Neural crest cell (in vitro differentiated cells): Measurements from ENCODE around the gene MMP1. TPM values are rescaled to one million over a fixed set of nuclear protein-coding genes. Genes with fewer than 3 reads are reported as not detected.

ENCODE experiments used
- DNase-seq: peaks from one replicate; pipeline ENCODE4 v3.0.0; 2021; ENCODE audit warnings: low read depth, mixed read lengths, low spot score
- H3K27ac Mint-ChIP-seq: one replicate; pipeline ENCODE4 v1.8.0; 2021; ENCODE audit warnings: mild to moderate bottlenecking, mixed read lengths; ENCODE audit not compliant: unreplicated experiment
- H3K27me3 Mint-ChIP-seq: 2 replicates; pipeline ENCODE4 v1.8.0; 2021; ENCODE audit warnings: low read depth, mild to moderate bottlenecking, mixed read lengths
- H3K36me3 Mint-ChIP-seq: 2 replicates; pipeline ENCODE4 v1.8.0; 2021; ENCODE audit warnings: low read depth, mild to moderate bottlenecking, mixed read lengths
- H3K4me1 Mint-ChIP-seq: 2 replicates; pipeline ENCODE4 v1.8.0; 2021; ENCODE audit warnings: mixed read lengths
- H3K4me3 Mint-ChIP-seq: one replicate; pipeline ENCODE4 v1.8.0; 2021; ENCODE audit warnings: mild to moderate bottlenecking, mixed read lengths
- H3K9me3 Mint-ChIP-seq: 2 replicates; pipeline ENCODE4 v1.8.0; 2021; ENCODE audit warnings: mixed read lengths
- CTCF ChIP-seq: fragments of 200-600 bp; sonication (generic); conservative IDR thresholded peaks from 2 replicates; pipeline ENCODE4 v1.5.0; 2021; ENCODE audit warnings: antibody characterized with exemption, mild to moderate bottlenecking
- total RNA-seq: library from RNA; stranded (reverse); gene quantifications from 2 replicates; pipeline ENCODE4 v1.2.1, GENCODE V29; 2021

The MMP1 gene
- total RNA-seq, 1 donor from 2014 or later, result not detected

DNA sequence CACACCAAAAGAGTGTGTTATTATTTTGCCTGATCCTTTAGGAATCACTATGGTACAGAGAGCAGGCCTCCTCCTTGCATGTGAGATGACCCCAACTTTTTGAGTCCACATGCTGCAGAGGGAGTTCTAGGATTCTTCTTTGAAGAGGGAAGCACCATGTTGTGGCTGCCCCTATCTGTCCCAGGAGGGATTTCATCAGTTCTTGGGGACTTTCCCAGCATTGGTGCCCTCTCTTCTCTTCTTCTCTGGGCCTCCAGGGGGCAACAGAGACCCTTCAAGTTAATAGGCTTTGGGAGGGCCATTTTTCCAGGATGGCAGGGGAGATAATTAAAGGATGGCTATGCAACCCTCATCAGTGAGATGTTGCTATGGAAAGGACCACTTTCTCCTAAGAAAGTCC is 3.6 kb downstream of the MMP1 start:
- no peak overlapping the region for H3K4me3 Mint-ChIP-seq
- H3K36me3 Mint-ChIP-seq, result no peaks in the 10 kb centered on the region
- no peak overlapping the region for H3K27ac Mint-ChIP-seq
- no peaks in the 10 kb centered on the region for H3K9me3 Mint-ChIP-seq
- no peaks in the 10 kb centered on the region for H3K27me3 Mint-ChIP-seq
- TF ChIP-seq CTCF, result peak; percentile 48
- DNase-seq, result no peak
- no peaks in the 10 kb centered on the region for H3K4me1 Mint-ChIP-seq

GRCh38 chr11:102793677-102794290 is 4.2 kb downstream of the MMP1 start:
- Mint-ChIP-seq H3K9me3 (no peaks in the 10 kb centered on the region), H3K27ac (no peak overlapping the region), H3K4me3 (no peak overlapping the region), H3K27me3 (no peaks in the 10 kb centered on the region), H3K36me3 (no peaks in the 10 kb centered on the region), H3K4me1 (no peaks in the 10 kb centered on the region)
- no peak for DNase-seq
- TF ChIP-seq CTCF, result no peak

DNA sequence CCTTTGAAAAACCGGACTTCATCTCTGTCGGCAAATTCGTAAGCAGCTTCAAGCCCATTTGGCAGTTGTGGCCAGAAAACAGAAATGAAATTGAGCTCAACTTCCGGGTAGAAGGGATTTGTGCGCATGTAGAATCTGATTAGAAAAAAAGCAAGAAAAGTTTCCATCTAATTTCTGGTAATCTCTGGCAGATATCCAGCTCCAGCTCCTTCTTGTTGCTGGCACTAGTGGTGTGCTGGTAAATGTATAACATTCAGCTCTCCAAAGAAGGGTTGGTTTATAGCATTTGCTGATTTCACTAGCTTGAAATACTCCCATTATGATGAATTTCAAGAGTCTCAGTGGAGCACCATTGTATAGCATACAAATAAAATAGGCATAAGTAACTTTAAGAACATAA is 5.4 kb downstream of the MMP1 start:
- TF ChIP-seq CTCF, result no peak
- Mint-ChIP-seq H3K27ac (no peak overlapping the region), H3K27me3 (no peaks in the 10 kb centered on the region), H3K9me3 (no peaks in the 10 kb centered on the region), H3K4me1 (no peaks in the 10 kb centered on the region), H3K4me3 (no peak overlapping the region), H3K36me3 (no peaks in the 10 kb centered on the region)
- no peak for DNase-seq

- no peak for DNase-seq
- TF ChIP-seq CTCF, result no peak
- H3K4me3 Mint-ChIP-seq, result no peak overlapping the region
- H3K9me3 Mint-ChIP-seq, result no peaks in the 10 kb centered on the region
- H3K4me1 Mint-ChIP-seq, result no peaks in the 10 kb centered on the region
- no peak overlapping the region for H3K27ac Mint-ChIP-seq
- no peaks in the 10 kb centered on the region for H3K36me3 Mint-ChIP-seq
- H3K27me3 Mint-ChIP-seq, result no peaks in the 10 kb centered on the region
Observed at GRCh38 chr11:102791271-102792036, 6.5 kb downstream of the MMP1 start.

DNA sequence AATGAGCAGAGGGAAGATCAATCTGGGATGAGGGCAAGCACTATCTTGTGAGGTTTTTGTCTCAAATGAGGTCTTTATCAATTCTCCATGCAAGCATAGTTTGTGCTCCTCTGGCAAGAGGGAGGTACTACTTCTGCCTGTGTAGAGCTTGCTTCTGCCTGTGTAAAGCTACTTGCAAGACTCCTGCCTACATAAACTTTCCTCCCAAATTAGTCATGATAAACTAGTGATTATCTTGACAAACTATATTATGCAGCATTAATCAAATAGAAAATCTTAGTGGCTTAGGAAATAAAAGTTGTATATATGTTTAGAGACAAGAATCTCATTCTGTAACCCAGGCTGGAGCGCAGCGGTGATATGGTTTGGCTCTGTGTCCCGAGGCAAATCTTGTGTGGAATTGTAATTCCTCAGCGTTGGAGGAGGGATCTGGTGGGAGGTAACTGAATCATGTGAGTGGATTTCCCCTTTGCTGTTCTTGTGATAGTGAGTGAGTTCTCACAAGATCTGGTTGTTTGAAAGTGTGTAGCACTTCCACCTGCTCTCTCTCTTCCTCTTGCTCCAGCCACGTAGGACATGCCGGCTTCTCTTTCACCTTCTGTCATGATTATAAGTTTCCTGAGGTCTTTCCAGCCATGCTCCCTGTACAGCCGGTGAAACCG is 9.5 kb downstream of the MMP1 start:
- no peaks in the 10 kb centered on the region for H3K36me3 Mint-ChIP-seq
- H3K9me3 Mint-ChIP-seq, result no peaks in the 10 kb centered on the region
- no peaks in the 10 kb centered on the region for H3K27me3 Mint-ChIP-seq
- no peak overlapping the region for H3K27ac Mint-ChIP-seq
- no peak overlapping the region for H3K4me3 Mint-ChIP-seq
- H3K4me1 Mint-ChIP-seq, result no peaks in the 10 kb centered on the region
- no peak for TF ChIP-seq CTCF
- DNase-seq, result no peak
